ENCODE measurements around the gene RNF125. TPM values are rescaled to one million over a fixed set of nuclear protein-coding genes. Genes with fewer than 3 reads are reported as not detected.

Gene RNF125
- total and polyA plus RNA-seq, 4 donors = 4.1 to 6.7 (median 5.9) TPM

DNA sequence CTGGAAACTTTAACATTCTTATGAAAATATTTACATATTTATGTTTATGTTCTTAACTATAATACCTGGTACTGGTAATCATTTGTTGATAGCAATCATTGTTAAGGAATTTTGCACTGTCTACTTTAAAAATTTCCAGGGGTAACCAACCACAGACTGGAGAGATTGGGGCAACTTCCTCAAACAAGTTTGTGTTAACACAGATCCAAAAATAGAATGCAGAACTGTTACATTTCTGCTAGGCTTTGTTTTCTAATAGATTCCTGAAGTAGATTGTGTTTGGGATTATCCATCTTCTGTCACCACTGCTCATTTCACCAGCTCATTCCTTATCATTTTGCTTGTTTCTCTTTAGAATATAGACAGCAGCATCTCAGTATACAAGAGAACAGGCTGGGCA lies 23.7 kb downstream of the RNF125 start:
- Histone ChIP-seq H3K4me3 (ENCODE audit: low read depth, low read length) (no peak overlapping the region), H3K4me1 (ENCODE audit: control insufficient read depth, insufficient read depth, low read length) (no peaks in the 10 kb centered on the region), H3K27ac (ENCODE audit: low read depth, low read length) (no peak overlapping the region), H3K9me3 (ENCODE audit: control insufficient read depth, insufficient read depth, low read length) (no peaks in the 10 kb centered on the region), H3K27me3 (ENCODE audit: control insufficient read depth, insufficient read depth, low read length) (no peaks in the 10 kb centered on the region), H3K36me3 (ENCODE audit: control insufficient read depth, insufficient read depth, low read length) (no peaks in the 10 kb centered on the region)
- no peak for DNase-seq (ENCODE audit: low read depth in 4 of 6, low spot score in 6 of 6)

DNA sequence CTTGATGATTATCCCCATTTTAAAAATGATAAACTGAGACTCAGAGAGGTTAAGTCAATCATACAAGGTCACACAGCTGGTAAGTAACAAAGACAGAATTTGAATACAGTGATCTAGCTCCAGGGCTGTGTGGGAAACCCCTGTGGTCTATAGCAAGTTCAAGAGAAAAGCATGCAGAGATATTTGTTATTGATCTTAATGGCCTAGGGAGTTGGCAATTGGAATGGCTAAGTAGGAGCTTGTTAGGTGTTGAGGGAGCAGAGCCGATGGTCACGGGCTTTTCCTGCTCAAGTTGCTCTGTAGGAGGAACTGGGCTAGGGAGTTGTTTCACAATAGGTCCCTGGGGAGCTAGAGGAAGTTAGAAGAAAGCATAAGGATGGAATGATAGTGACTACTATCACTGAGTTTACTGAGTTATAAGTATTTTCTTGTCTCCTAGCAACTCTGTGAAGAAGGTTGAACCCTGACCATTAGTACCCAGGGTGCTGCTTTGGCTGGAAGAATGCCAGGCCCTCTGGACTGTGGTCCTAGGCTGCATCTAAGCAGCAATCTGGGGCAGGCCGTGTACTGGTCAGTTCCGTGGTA lies 30.0 kb downstream of the RNF125 start:
- no peak overlapping the region for H3K27ac ChIP-seq (ENCODE audit: low read depth, low read length)
- DNase-seq (ENCODE audit: low read depth in 4 of 6, low spot score in 6 of 6) = peak in 1 of 6 donors; percentile 15
- 69% methylated on average over 4 of the region's 4 CpGs for WGBS (ENCODE audit: insufficient coverage)

DNA sequence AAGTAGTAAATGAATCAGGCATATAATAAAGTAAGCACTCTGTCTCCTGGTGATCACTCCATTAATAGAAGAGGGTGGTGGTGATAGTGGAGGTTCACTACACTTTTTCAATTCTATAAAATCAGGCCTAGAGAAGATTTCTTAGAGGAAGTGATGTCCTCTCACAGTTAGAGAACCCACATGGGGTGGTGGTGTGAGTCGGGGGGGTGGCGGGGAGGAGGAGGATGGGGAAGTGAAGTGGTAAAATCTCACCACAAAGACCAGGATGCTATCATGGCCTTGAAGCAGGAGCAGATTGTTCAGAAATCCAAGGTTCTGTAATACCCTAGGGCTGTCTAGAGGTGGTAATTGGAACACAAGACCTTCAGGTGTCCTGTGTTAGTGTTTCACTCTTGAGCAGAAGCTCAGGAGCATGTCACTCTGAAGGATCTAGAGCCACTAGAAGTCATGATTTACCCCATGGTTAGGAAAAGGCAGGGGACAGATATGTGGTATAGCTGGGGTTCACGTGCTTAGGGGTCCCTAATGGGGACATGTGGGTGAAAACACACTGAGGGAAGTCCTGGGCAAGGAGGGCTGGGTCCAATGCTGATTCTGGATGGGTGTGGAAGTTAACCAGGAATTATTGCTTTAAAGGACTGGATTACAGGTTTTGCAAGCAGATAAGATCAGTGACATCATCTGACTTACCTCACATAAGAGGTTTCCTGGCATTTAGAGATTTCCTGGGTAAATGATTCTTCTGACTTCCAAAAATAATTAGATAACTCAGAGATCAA lies 31.0 kb downstream of the RNF125 start:
- Histone ChIP-seq H3K36me3 (ENCODE audit: control insufficient read depth, insufficient read depth, low read length) (no peaks in the 10 kb centered on the region), H3K4me3 (ENCODE audit: low read depth, low read length) (no peak overlapping the region), H3K27ac (ENCODE audit: low read depth, low read length) (no peak overlapping the region), H3K4me1 (ENCODE audit: control insufficient read depth, insufficient read depth, low read length) (no peaks in the 10 kb centered on the region), H3K9me3 (ENCODE audit: control insufficient read depth, insufficient read depth, low read length) (no peaks in the 10 kb centered on the region), H3K27me3 (ENCODE audit: control insufficient read depth, insufficient read depth, low read length) (no peaks in the 10 kb centered on the region)
- no peak for DNase-seq (ENCODE audit: low read depth in 4 of 6, low spot score in 6 of 6)
- 73% methylated on average over 2 of the region's 3 CpGs for WGBS (ENCODE audit: insufficient coverage)

More for the DNA sequence above, 30.0 kb downstream of the RNF125 start:
- H3K4me3 ChIP-seq (ENCODE audit: low read depth, low read length) = no peak overlapping the region
- H3K4me1 ChIP-seq (ENCODE audit: control insufficient read depth, insufficient read depth, low read length) = no peaks in the 10 kb centered on the region
- H3K9me3 ChIP-seq (ENCODE audit: control insufficient read depth, insufficient read depth, low read length) = no peaks in the 10 kb centered on the region
- no peaks in the 10 kb centered on the region for H3K27me3 ChIP-seq (ENCODE audit: control insufficient read depth, insufficient read depth, low read length)
- H3K36me3 ChIP-seq (ENCODE audit: control insufficient read depth, insufficient read depth, low read length) = no peaks in the 10 kb centered on the region

DNA sequence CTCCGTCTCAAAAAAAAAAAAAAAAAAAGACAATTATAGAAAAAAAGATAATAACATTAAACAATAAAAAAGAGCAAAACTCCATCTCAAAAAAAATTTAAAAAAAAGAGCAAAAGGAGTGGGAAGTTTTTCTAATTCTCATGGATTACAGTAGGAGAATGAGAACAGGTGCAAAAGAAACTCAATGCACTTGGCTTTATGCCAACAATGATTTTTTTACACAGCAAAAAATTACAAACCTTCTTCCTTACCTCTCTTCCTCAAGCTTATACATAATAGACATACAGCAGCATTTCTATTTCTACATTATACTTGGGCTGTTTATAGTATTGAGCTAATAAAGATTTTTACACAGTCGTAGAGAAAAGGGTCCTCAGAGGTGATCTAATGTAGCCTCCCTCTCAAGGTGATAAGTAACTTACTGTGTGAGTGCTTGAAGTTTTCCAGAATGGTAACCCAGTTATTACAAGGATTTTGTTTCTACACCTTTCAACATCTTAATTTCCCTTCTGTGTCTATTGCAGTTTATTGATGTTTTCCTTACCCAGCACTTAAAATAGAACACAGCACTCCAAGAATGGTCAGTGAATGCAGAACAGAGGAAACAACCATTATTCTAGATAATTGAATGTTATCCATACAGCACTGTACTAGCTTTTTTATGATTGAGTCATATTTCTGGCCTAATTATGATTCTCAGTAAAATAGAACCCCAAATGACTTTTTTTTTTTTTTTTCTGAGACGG lies 38.2 kb downstream of the RNF125 start:
- no peaks in the 10 kb centered on the region for H3K9me3 ChIP-seq (ENCODE audit: control insufficient read depth, insufficient read depth, low read length)
- no peaks in the 10 kb centered on the region for H3K27me3 ChIP-seq (ENCODE audit: control insufficient read depth, insufficient read depth, low read length)
- no CpG with 5 or more reads among the region's 3 CpGs for WGBS (ENCODE audit: insufficient coverage)
- no peak overlapping the region for H3K4me3 ChIP-seq (ENCODE audit: low read depth, low read length)
- H3K36me3 ChIP-seq (ENCODE audit: control insufficient read depth, insufficient read depth, low read length) = no peaks in the 10 kb centered on the region
- H3K4me1 ChIP-seq (ENCODE audit: control insufficient read depth, insufficient read depth, low read length) = no peaks in the 10 kb centered on the region
- peak in 1 of 6 donors; percentile 10 for DNase-seq (ENCODE audit: low read depth in 4 of 6, low spot score in 6 of 6)
- no peak overlapping the region for H3K27ac ChIP-seq (ENCODE audit: low read depth, low read length)

DNA sequence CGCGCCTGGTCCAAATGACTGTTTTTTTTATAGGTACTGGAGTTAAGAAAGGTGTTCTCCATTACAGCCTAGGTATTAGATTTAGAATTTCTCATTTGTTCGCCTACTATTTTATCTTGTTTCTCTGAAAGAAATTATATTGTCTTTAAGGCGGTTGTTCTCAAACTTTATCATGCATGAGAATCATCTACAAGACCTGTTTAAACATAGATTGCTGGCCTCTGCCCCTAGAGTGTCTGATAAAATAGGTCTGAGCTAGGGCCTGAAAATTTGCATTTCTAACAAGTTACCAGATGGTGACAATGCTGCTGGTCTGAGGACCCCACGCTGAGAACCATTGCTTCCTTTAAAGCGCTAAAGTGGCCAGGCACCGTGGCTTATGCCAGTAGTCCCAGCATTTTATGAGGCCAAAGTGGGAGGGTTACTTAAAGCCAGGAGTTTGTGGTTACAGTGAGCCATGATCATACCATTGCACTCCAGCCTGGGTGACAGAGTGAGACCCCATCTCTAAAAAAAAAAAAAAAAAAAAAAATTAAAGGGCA lies 39.1 kb downstream of the RNF125 start:
- Histone ChIP-seq H3K9me3 (ENCODE audit: control insufficient read depth, insufficient read depth, low read length) (no peaks in the 10 kb centered on the region), H3K4me3 (ENCODE audit: low read depth, low read length) (no peak overlapping the region), H3K36me3 (ENCODE audit: control insufficient read depth, insufficient read depth, low read length) (no peaks in the 10 kb centered on the region), H3K27ac (ENCODE audit: low read depth, low read length) (no peak overlapping the region), H3K4me1 (ENCODE audit: control insufficient read depth, insufficient read depth, low read length) (no peaks in the 10 kb centered on the region), H3K27me3 (ENCODE audit: control insufficient read depth, insufficient read depth, low read length) (no peaks in the 10 kb centered on the region)
- WGBS (ENCODE audit: insufficient coverage) = 40% methylated on average over 2 of the region's 7 CpGs
- DNase-seq (ENCODE audit: low read depth in 4 of 6, low spot score in 6 of 6) = no peak

DNA sequence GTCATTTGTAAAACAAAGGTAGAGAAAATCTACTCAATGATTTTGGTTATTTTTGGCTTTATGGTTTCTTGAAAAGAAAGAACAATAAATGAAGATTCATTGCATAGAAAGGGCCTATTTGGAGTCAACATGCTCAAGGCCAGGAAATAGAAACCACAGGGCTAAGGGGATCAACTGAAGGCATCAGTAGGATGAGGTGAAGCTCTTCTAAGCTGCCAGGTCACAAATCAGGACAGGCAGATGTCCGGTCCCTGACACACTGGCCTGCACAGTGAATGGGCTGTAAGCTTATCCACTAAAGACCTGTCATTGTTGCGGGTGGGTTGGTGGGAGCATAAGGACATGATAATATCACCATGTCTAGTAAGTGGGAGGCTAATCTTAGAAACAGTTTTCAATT lies 41.4 kb downstream of the RNF125 start:
- WGBS (ENCODE audit: insufficient coverage) = 67% methylated on average over 1 of the region's 2 CpGs
- no peak for DNase-seq (ENCODE audit: low read depth in 4 of 6, low spot score in 6 of 6)

GRCh38 chr18:32067375-32068167 lies 48.9 kb downstream of the RNF125 start:
- Histone ChIP-seq H3K27me3 (ENCODE audit: control insufficient read depth, insufficient read depth, low read length) (no peaks in the 10 kb centered on the region), H3K27ac (ENCODE audit: low read depth, low read length) (no peak overlapping the region), H3K36me3 (ENCODE audit: control insufficient read depth, insufficient read depth, low read length) (no peaks in the 10 kb centered on the region), H3K4me3 (ENCODE audit: low read depth, low read length) (no peak overlapping the region), H3K4me1 (ENCODE audit: control insufficient read depth, insufficient read depth, low read length) (no peaks in the 10 kb centered on the region), H3K9me3 (ENCODE audit: control insufficient read depth, insufficient read depth, low read length) (no peaks in the 10 kb centered on the region)
- no peak for DNase-seq (ENCODE audit: low read depth in 4 of 6, low spot score in 6 of 6)
- no CpG with 5 or more reads among the region's 3 CpGs for WGBS (ENCODE audit: insufficient coverage)

More for the DNA sequence above, 41.4 kb downstream of the RNF125 start:
- Histone ChIP-seq H3K9me3 (ENCODE audit: control insufficient read depth, insufficient read depth, low read length) (no peaks in the 10 kb centered on the region), H3K36me3 (ENCODE audit: control insufficient read depth, insufficient read depth, low read length) (no peaks in the 10 kb centered on the region), H3K4me3 (ENCODE audit: low read depth, low read length) (no peak overlapping the region), H3K27me3 (ENCODE audit: control insufficient read depth, insufficient read depth, low read length) (no peaks in the 10 kb centered on the region), H3K4me1 (ENCODE audit: control insufficient read depth, insufficient read depth, low read length) (no peaks in the 10 kb centered on the region), H3K27ac (ENCODE audit: low read depth, low read length) (no peak overlapping the region)

- Histone ChIP-seq H3K27me3 (ENCODE audit: control insufficient read depth, insufficient read depth, low read length) (no peaks in the 10 kb centered on the region), H3K9me3 (ENCODE audit: control insufficient read depth, insufficient read depth, low read length) (no peaks in the 10 kb centered on the region), H3K36me3 (ENCODE audit: control insufficient read depth, insufficient read depth, low read length) (no peaks in the 10 kb centered on the region), H3K4me1 (ENCODE audit: control insufficient read depth, insufficient read depth, low read length) (no peaks in the 10 kb centered on the region), H3K27ac (ENCODE audit: low read depth, low read length) (no peak overlapping the region), H3K4me3 (ENCODE audit: low read depth, low read length) (no peak overlapping the region)
- WGBS (ENCODE audit: insufficient coverage) = no CpG with 5 or more reads among the region's 4 CpGs
- DNase-seq (ENCODE audit: low read depth in 4 of 6, low spot score in 6 of 6) = peak in 1 of 6 donors; percentile 55
Measured at GRCh38 chr18:32072321-32072720, 53.7 kb downstream of the RNF125 start.

DNA sequence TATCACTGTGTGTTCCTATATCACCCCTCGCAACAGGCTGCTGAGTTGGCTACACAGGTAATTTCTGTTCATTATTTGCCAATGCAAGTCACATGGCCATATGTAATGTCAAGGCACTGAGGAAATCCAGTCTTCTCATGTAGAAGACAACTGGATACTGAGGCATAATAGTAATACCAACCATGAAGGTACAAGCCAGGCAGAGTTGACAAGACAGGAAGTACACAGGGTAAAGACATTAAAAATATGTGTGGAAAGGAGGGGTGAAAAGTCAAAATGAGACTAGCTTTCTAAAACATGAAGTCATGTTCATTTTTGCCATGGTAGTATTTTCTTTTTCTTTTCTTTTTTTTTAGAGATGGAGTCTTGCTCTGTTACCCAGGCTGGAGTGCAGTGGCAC lies 55.6 kb downstream of the RNF125 start:
- H3K27me3 ChIP-seq (ENCODE audit: control insufficient read depth, insufficient read depth, low read length) = no peaks in the 10 kb centered on the region
- no peaks in the 10 kb centered on the region for H3K36me3 ChIP-seq (ENCODE audit: control insufficient read depth, insufficient read depth, low read length)
- WGBS (ENCODE audit: insufficient coverage) = 100% methylated on average over 1 of the region's 1 CpG
- DNase-seq (ENCODE audit: low read depth in 4 of 6, low spot score in 6 of 6) = no peak
- H3K4me3 ChIP-seq (ENCODE audit: low read depth, low read length) = no peak overlapping the region
- H3K4me1 ChIP-seq (ENCODE audit: control insufficient read depth, insufficient read depth, low read length) = no peaks in the 10 kb centered on the region
- no peaks in the 10 kb centered on the region for H3K9me3 ChIP-seq (ENCODE audit: control insufficient read depth, insufficient read depth, low read length)
- no peak overlapping the region for H3K27ac ChIP-seq (ENCODE audit: low read depth, low read length)

All from spinal cord (tissue), 10 donors.